Cardiac muscle cell (in vitro differentiated cells and primary cell): Measurements from ENCODE around the gene OTX2. TPM values are rescaled to one million over a fixed set of nuclear protein-coding genes. Genes with fewer than 3 reads are reported as not detected.

ENCODE experiments used
- DNase-seq, 2 donors: peaks; one replicate each; pipeline versions ENCODE4 v3.0.0 to v3.0.0-alpha.2; 2010 to 2017; ENCODE audit warnings: low read depth in 1 of 2, low spot score in 1 of 2
- H3K27ac ChIP-seq: fragments of 200-600 bp; sonication (generic); 2 replicates; pipeline ENCODE4 v1.5.1; 2016
- H3K27me3 ChIP-seq: fragments of 200-600 bp; sonication (generic); 2 replicates; pipeline ENCODE4 v1.6.0; 2016; ENCODE audit warnings: control low read depth
- H3K36me3 ChIP-seq: fragments of 200-600 bp; sonication (generic); 2 replicates; pipeline ENCODE4 v1.5.1; 2016; ENCODE audit warnings: control low read depth
- H3K4me1 ChIP-seq: fragments of 200-600 bp; sonication (generic); 2 replicates; pipeline ENCODE4 v1.8.1; 2017; ENCODE audit warnings: low read depth, mild to moderate bottlenecking, mixed run types
- H3K4me3 ChIP-seq: fragments of 200-600 bp; sonication (generic); 2 replicates; pipeline ENCODE4 v1.5.1; 2016; ENCODE audit warnings: mild to moderate bottlenecking
- H3K9me3 ChIP-seq: fragments of 200-600 bp; sonication (generic); 2 replicates; pipeline ENCODE4 v1.5.1; 2017; ENCODE audit warnings: low read depth, mild to moderate bottlenecking, control low read depth
- polyA plus RNA-seq: library from polyadenylated mRNA; unstranded; fragments of >200 nt; fragmentation: Nextera tagmentation; extraction: Ambion mirVana; gene quantifications from 2 replicates; pipeline ENCODE4 v1.2.1, GENCODE V29; 2016
- total RNA-seq: library from RNA; depleted of rRNA; stranded (reverse); fragments of >200 nt; gene quantifications from 2 replicates; pipeline ENCODE4 v1.2.3, GENCODE V29; 2016
- TF ChIP-seq, protein P1 (sequence below): IDR thresholded peaks from 2 replicates; pipeline ENCODE4 v1.5.1; 2012; ENCODE audit warnings: low read depth, mild to moderate bottlenecking, low read length

The OTX2 gene
- total and polyA plus RNA-seq, 2 experiments from 2014 or later = 0.64 to 7.1 TPM

DNA sequence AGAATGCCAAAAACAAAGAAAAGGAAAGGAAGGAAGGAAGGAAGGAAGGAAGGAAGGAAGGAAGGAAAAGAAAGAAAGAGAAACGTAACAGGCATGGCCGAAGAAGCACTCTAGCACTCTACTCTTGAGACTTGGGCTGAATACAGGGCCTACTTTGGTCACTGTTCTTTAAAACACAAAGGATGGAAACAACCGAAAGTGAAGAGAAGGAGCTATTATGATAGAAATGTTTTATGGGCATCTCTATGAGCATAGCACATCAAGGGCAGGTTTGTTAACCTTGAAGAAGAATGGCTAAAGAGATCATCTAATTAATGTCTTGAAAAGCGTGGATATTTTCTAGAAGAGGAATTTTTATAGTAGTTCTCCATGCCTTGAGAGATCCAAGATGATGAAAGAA, 15.9 kb upstream of the OTX2 start:
- Histone ChIP-seq H3K4me1 (no peaks in the 10 kb centered on the region), H3K27me3 (peaks cover 12% of the 10 kb centered on the region), H3K27ac (no peak overlapping the region), H3K9me3 (no peaks in the 10 kb centered on the region), H3K36me3 (no peaks in the 10 kb centered on the region), H3K4me3 (no peak overlapping the region)
- no peak for DNase-seq
- TF ChIP-seq, protein P1, sequence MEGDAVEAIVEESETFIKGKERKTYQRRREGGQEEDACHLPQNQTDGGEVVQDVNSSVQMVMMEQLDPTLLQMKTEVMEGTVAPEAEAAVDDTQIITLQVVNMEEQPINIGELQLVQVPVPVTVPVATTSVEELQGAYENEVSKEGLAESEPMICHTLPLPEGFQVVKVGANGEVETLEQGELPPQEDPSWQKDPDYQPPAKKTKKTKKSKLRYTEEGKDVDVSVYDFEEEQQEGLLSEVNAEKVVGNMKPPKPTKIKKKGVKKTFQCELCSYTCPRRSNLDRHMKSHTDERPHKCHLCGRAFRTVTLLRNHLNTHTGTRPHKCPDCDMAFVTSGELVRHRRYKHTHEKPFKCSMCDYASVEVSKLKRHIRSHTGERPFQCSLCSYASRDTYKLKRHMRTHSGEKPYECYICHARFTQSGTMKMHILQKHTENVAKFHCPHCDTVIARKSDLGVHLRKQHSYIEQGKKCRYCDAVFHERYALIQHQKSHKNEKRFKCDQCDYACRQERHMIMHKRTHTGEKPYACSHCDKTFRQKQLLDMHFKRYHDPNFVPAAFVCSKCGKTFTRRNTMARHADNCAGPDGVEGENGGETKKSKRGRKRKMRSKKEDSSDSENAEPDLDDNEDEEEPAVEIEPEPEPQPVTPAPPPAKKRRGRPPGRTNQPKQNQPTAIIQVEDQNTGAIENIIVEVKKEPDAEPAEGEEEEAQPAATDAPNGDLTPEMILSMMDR = no peak

DNA sequence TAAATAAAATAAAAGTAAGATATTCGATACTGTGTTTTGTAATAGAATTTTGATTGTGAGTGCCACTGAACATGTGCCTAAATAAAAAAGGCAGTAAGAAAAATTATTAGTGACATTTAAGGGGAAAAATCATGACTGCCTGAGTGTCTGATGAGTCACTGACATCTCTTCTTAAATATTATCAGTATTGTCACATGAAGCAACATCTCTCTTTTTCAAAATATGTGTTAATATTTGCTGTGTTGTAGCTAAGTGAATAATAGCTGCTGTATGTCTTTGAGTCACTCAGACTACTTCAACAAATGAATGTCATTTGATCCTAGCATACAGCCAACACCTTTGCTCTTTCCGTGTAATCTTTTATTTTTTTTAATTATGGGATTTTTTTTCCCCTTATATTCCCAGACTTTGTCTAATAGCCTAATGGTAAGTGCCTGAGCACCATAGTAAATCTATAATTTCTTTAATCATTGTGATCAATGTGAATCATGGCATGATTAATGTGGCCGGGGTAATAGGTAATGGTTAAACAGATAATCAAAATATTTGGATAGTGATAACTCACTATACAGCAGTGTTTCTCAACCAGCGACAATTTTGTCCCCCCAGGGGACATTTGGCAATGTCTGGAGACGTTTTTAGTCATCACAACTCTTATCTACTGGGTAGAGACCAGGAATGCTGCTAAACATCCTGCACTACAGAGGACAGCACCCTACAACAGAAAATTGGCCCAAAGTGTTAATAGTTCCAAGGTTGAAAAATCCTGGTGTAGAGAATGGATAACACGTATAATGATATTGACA, 11.7 kb upstream of the OTX2 start:
- TF ChIP-seq, protein P1 = no peak
- H3K36me3 ChIP-seq = no peaks in the 10 kb centered on the region
- no peaks in the 10 kb centered on the region for H3K4me1 ChIP-seq
- H3K9me3 ChIP-seq = no peaks in the 10 kb centered on the region
- H3K27ac ChIP-seq = no peak overlapping the region
- peaks cover 46% of the 10 kb centered on the region for H3K27me3 ChIP-seq
- no peak for DNase-seq
- H3K4me3 ChIP-seq = no peak overlapping the region

DNA sequence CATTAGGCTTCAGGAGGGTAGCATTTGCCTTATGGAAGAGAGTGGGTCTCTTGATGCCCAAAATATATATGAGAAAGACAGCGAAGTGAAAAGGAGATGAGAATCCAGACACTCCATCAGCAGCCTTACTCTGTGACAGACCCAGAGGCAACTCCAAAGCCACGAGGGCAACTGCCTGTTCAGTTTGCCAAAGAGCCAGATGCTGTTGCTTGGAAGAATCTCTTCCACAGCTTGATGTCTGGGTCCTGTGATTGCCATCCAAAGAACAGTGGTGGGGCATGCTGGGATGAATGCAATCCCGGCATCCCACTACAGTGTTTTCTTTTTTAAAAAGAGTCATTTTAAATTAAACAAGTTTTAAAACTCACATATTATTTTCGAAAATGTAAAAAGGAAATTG, 10.9 kb upstream of the OTX2 start:
- H3K27me3 ChIP-seq = peaks cover 54% of the 10 kb centered on the region
- H3K27ac ChIP-seq = no peak overlapping the region
- DNase-seq = no peak
- TF ChIP-seq, protein P1 = no peak
- no peak overlapping the region for H3K4me3 ChIP-seq
- H3K4me1 ChIP-seq = no peaks in the 10 kb centered on the region
- H3K36me3 ChIP-seq = no peaks in the 10 kb centered on the region
- H3K9me3 ChIP-seq = no peaks in the 10 kb centered on the region

DNA sequence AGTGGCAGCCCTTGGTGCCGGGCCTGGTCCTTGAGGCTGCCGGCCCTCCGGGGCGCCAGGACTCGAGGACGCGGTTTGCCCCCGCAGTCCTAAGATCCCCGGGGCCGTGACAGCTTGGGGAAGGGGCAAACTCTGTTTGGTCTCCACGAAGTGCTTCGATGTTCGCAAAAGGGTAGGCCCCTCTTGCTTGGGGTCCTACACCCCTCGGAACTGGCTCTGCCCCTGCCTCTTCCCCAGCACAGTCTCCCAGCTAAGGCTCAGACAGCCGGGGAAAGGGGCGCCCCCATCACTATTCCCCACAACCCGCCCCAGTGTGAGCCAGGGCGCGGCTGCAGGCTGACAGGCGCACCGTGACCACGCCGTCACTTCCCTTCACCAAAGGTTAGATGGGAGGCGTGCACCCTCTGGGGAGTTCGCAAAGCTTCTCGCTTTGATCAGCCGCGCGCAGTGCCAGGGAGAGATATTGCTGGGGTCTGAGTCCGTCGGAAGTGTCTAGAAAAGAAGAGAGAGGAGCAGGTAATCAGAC, 7.2 kb upstream of the OTX2 start:
- peaks cover 91% of the 10 kb centered on the region for H3K27me3 ChIP-seq
- no peaks in the 10 kb centered on the region for H3K9me3 ChIP-seq
- DNase-seq = no peak

DNA sequence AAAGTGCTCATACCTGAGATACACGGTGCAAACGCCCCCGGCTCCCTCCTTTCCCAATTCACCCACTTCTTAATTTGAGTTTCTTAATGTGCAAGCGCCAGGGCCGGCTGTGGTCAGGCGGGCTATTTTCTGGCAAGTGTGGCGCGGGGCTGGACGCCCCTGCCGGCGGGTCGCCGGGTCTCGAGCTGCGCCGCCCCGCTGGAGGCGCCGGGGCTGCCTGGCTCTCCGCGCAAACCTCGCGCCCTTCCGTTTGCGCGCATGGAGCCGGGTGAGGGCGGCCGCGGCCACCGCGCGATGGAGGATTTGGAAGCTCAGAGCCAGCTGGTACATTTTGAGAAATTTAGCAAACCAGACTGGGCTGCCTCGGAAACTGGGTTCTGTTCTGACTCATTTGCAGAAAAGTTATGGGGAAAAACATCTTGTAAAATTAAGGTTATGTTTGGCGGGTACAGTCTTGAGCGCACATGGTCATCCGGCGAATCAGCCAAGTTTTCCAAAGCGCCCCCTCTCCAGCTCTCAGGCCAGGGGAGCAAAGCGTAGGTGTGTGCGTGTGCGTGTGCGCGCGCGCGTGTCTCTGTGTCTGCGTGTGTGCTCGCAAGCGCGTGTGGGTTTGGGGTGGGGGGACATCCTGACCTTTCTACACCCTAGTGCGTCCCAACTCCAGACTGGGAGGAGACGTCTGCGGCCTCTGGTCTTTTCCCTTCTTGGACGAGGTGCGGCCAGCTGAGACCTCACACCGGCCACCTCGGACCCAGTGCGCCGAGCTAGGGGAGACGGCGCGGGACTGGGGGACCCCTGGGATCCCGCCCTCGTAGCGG, 6.5 kb upstream of the OTX2 start:
- Histone ChIP-seq H3K27me3 (peaks cover 98% of the 10 kb centered on the region), H3K36me3 (no peaks in the 10 kb centered on the region), H3K4me3 (peak overlapping the region; percentile 4), H3K27ac (no peak overlapping the region), H3K9me3 (no peaks in the 10 kb centered on the region), H3K4me1 (no peaks in the 10 kb centered on the region)
- DNase-seq = peak in 1 of 2 donors; percentile 59
- TF ChIP-seq, protein P1 = no peak

More for the DNA sequence above, 7.2 kb upstream of the OTX2 start:
- no peak overlapping the region for H3K27ac ChIP-seq
- no peak overlapping the region for H3K4me3 ChIP-seq
- TF ChIP-seq, protein P1 = no peak
- no peaks in the 10 kb centered on the region for H3K4me1 ChIP-seq
- H3K36me3 ChIP-seq = no peaks in the 10 kb centered on the region
